DMS53 treated with DMSO at 0.1 percent for 48 hours (cell line): ENCODE measurements around the gene C1orf53.
"Not testable (repeated sequence)": the region's sequence is repeated elsewhere in the genome, so short reads cannot be mapped to it uniquely, and the experiment has no call there.

Experiments used
- DNase-seq: peaks from one replicate; lab custom pipeline; 2025; ENCODE audit not compliant: unreplicated experiment; lab: John Stamatoyannopoulos, UW

The C1orf53 gene

GRCh38 chr1:197920414-197921117 is 18.1 kb downstream of the C1orf53 start:
- DNase-seq = no peak

- no peak for DNase-seq
Measured at GRCh38 chr1:197921235-197922069, 19.0 kb downstream of the C1orf53 start.

- no peak for DNase-seq
Measured at GRCh38 chr1:197922070-197922390, 19.6 kb downstream of the C1orf53 start.

GRCh38 chr1:197923038-197923437 is 20.6 kb downstream of the C1orf53 start:
- DNase-seq = no peak

- peak; percentile 29 for DNase-seq
Measured at GRCh38 chr1:197924516-197925123, 22.2 kb downstream of the C1orf53 start.

- no peak for DNase-seq
Measured at GRCh38 chr1:197927908-197928665, 25.7 kb downstream of the C1orf53 start.

- DNase-seq = no peak
Measured at GRCh38 chr1:197928849-197929336, 26.5 kb downstream of the C1orf53 start.

GRCh38 chr1:197933016-197933415 is 30.6 kb downstream of the C1orf53 start:
- DNase-seq = no peak

- DNase-seq = no peak
Measured at GRCh38 chr1:197933647-197934046, 31.2 kb downstream of the C1orf53 start.

- no peak for DNase-seq
Measured at GRCh38 chr1:197937381-197937780, 35.0 kb downstream of the C1orf53 start.

GRCh38 chr1:197937892-197938291 is 35.5 kb downstream of the C1orf53 start:
- DNase-seq = no peak

- not testable (repeated sequence) for DNase-seq
Measured at GRCh38 chr1:197939159-197939980, 36.9 kb downstream of the C1orf53 start.

- DNase-seq = no peak
Measured at GRCh38 chr1:197942042-197942441, 39.6 kb downstream of the C1orf53 start.

- DNase-seq = no peak
Measured at GRCh38 chr1:197944485-197944884, 42.1 kb downstream of the C1orf53 start.

- no peak for DNase-seq
Measured at GRCh38 chr1:197948926-197949899, 46.8 kb downstream of the C1orf53 start.

GRCh38 chr1:197951089-197951488 is 48.7 kb downstream of the C1orf53 start:
- DNase-seq = peak; percentile 44

- DNase-seq = no peak
Measured at GRCh38 chr1:197951617-197952175, 49.3 kb downstream of the C1orf53 start.

- DNase-seq = not testable (repeated sequence)
Measured at GRCh38 chr1:197953472-197953871, 51.0 kb downstream of the C1orf53 start.
